SK-N-SH (cell line): ENCODE data around the gene PLCG2. TPM values are rescaled to one million over a fixed set of nuclear protein-coding genes. Genes with fewer than 3 reads are reported as not detected.

Source experiments
- CTCF ChIA-PET: fragments of 300-600, 350-600 bp; formaldehyde crosslinking; extraction: SDS; loops from one replicate; lab custom pipeline; 2021; lab: Yijun Ruan, JAX
- POLR2A ChIA-PET: fragments of 350-600 bp; sonication (Branson Sonifier 250); formaldehyde crosslinking; extraction: SDS; loops from one replicate; lab custom pipeline; 2020; ENCODE audit warnings: antibody characterized with exemption, inconsistent platforms; lab: Yijun Ruan, JAX
- DNase-seq: peaks from one replicate; pipeline ENCODE4 v3.0.0; 2012
- H2AFZ ChIP-seq: fragments of 200-600 bp; sonication (generic); 2 replicates; pipeline ENCODE4 v1.8.1; 2016; ENCODE audit warnings: antibody characterized with exemption, mild to moderate bottlenecking, low read depth
- H3F3A ChIP-seq: fragments of 200-600 bp; sonication (generic); replicated peaks from 2 replicates; pipeline ENCODE3; 2016; ENCODE audit warnings: antibody characterized with exemption, mild to moderate bottlenecking; ENCODE audit not compliant: insufficient read depth
- H3K27ac ChIP-seq, 2 experiments: fragments of 200-500 bp in 1 of 2; fragments of 200-600 bp in 1 of 2; sonication (Bioruptor generic) in 1 of 2; sonication (generic), shearing (Covaris generic) in 1 of 2; 2 replicates each; pipeline versions ENCODE4 v1.5.1 to v1.6.1; 2014 to 2016; ENCODE audit warnings: low read depth in 2 of 2, inconsistent platforms in 1 of 2, low read length in 1 of 2, mild to moderate bottlenecking in 1 of 2, mixed read lengths in 1 of 2
- H3K27me3 ChIP-seq: fragments of 200-600 bp; sonication (generic), shearing (Covaris generic); 2 replicates; pipeline ENCODE4 v1.6.1; 2016; ENCODE audit warnings: mixed run types; ENCODE audit not compliant: insufficient read depth
- H3K36me3 ChIP-seq, 2 experiments: fragments of 200-500 bp in 1 of 2; fragments of 200-600 bp in 1 of 2; sonication (Bioruptor generic) in 1 of 2; sonication (generic) in 1 of 2; replicated peaks in 1 of 2; 2 replicates each; pipeline versions ENCODE3 to v1.5.1; 2014 to 2016; ENCODE audit warnings: low read length in 1 of 2, mild to moderate bottlenecking in 1 of 2; ENCODE audit not compliant: insufficient read depth in 2 of 2, control insufficient read depth in 1 of 2
- H3K4me1 ChIP-seq, 2 experiments: fragments of 200-500 bp in 1 of 2; fragments of 200-600 bp in 1 of 2; sonication (Bioruptor generic) in 1 of 2; sonication (generic), shearing (Covaris generic) in 1 of 2; 2 replicates each; pipeline versions ENCODE4 v1.5.1 to v1.6.1; 2014 to 2016; ENCODE audit warnings: low read depth in 1 of 2, low read length in 1 of 2, mixed run types in 1 of 2; ENCODE audit not compliant: insufficient read depth in 2 of 2, control insufficient read depth in 1 of 2
- H3K4me2 ChIP-seq: fragments of 200-600 bp; sonication (generic), shearing (Covaris generic); 2 replicates; pipeline ENCODE4 v1.6.1; 2017; ENCODE audit warnings: mixed run types
- H3K4me3 ChIP-seq, 2 experiments: fragments of 200-500 bp in 1 of 2; fragments of 200-600 bp in 1 of 2; sonication (Bioruptor generic) in 1 of 2; sonication (generic), shearing (Covaris generic) in 1 of 2; 2 replicates each; pipeline versions ENCODE4 v1.5.1 to v1.8.1; 2014 to 2016; ENCODE audit warnings: low read depth in 2 of 2, inconsistent platforms in 1 of 2, low read length in 1 of 2, mild to moderate bottlenecking in 1 of 2, mixed read lengths in 1 of 2, moderate library complexity in 1 of 2
- H3K79me2 ChIP-seq: fragments of 200-600 bp; sonication (generic); 2 replicates; pipeline ENCODE4 v1.8.1; 2017; ENCODE audit warnings: mild to moderate bottlenecking; ENCODE audit not compliant: insufficient read depth
- H3K9ac ChIP-seq: fragments of 200-600 bp; sonication (generic); 2 replicates; pipeline ENCODE4 v1.6.1; 2017; ENCODE audit warnings: mixed run types
- H3K9me2 ChIP-seq: fragments of 200-600 bp; sonication (generic); 2 replicates; pipeline ENCODE4 v1.6.1; 2017; ENCODE audit warnings: mixed run types
- H3K9me3 ChIP-seq: fragments of 200-600 bp; sonication (generic); 2 replicates; pipeline ENCODE4 v1.6.1; 2017; ENCODE audit warnings: mixed run types, mild to moderate bottlenecking, moderate library complexity
- H4K20me1 ChIP-seq: fragments of 200-600 bp; sonication (generic); 2 replicates; pipeline ENCODE4 v1.6.1; 2017; ENCODE audit warnings: mild to moderate bottlenecking, mixed run types; ENCODE audit not compliant: insufficient read depth
- CHD2 ChIP-seq: fragments of 150-350 bp; IDR thresholded peaks from 2 replicates; pipeline ENCODE4 v1.6.1; 2018; ENCODE audit warnings: low read length; ENCODE audit not compliant: partially characterized antibody
- CTCF ChIP-seq: fragments of 200-600 bp; sonication (generic); IDR thresholded peaks from 2 replicates; pipeline ENCODE4 v1.6.1; 2017; ENCODE audit warnings: antibody characterized with exemption, mild to moderate bottlenecking, moderate library complexity
- FOSL2 ChIP-seq: IDR thresholded peaks from 2 replicates; pipeline ENCODE4 v1.4.0; 2012; ENCODE audit warnings: low read depth, mild to moderate bottlenecking, moderate library complexity, borderline replicate concordance
- FOXM1 ChIP-seq: IDR thresholded peaks from 2 replicates; pipeline ENCODE4 v1.4.0; 2012; ENCODE audit warnings: low read depth, mild to moderate bottlenecking
- GATA2 ChIP-seq: sonication (generic); formaldehyde crosslinking; IDR thresholded peaks from 2 replicates; pipeline ENCODE4 v1.5.0; 2020; ENCODE audit warnings: mild to moderate bottlenecking, missing genetic modification reagents
- POLR2AphosphoS5 ChIP-seq: IDR thresholded peaks from 2 replicates; pipeline ENCODE4 v1.6.1; 2012; ENCODE audit warnings: low read depth, low read length
- RAD21 ChIP-seq: IDR thresholded peaks from 2 replicates; pipeline ENCODE4 v1.6.1; 2012; ENCODE audit warnings: mild to moderate bottlenecking, low read length
- RCOR1 ChIP-seq: fragments of 150-350 bp; IDR thresholded peaks from 2 replicates; pipeline ENCODE4 v1.6.1; 2017; ENCODE audit warnings: antibody characterized with exemption, low read length
- RXRA ChIP-seq: IDR thresholded peaks from 2 replicates; pipeline ENCODE4 v1.4.0; 2012; ENCODE audit warnings: low read depth, mild to moderate bottlenecking, borderline replicate concordance
- SMC3 ChIP-seq: IDR thresholded peaks from 2 replicates; pipeline ENCODE4 v1.6.1; 2012; ENCODE audit warnings: low read depth, low read length, improper control_type of control experiment
- TAF1 ChIP-seq: IDR thresholded peaks from 2 replicates; pipeline ENCODE4 v1.6.1; 2012; ENCODE audit warnings: low read depth, mild to moderate bottlenecking, low read length, moderate library complexity, borderline replicate concordance
- TCF12 ChIP-seq: IDR thresholded peaks from 2 replicates; pipeline ENCODE4 v1.4.0; 2012
- TEAD4 ChIP-seq: IDR thresholded peaks from 2 replicates; pipeline ENCODE4 v1.4.0; 2012; ENCODE audit warnings: mild to moderate bottlenecking, borderline replicate concordance; ENCODE audit not compliant: insufficient read depth
- USF1 ChIP-seq: IDR thresholded peaks from 2 replicates; pipeline ENCODE4 v1.4.0; 2012; ENCODE audit warnings: low read depth, borderline replicate concordance
- WGBS: methylation state at CpG from one replicate; pipeline ENCODE4 v1.1.6; 2017; ENCODE audit warnings: low lambda C conversion rate; 5-methylcytosine and 5-hydroxymethylcytosine counted together
- polyA plus RNA-seq, 3 experiments: library from polyadenylated mRNA; depleted of rRNA; stranded (reverse); fragments of >200 nt; gene quantifications; 2 replicates each; pipeline ENCODE4 v1.2.3, GENCODE V29; 2012
- TF ChIP-seq, protein P1 (sequence below): IDR thresholded peaks from 2 replicates; pipeline ENCODE4 v1.6.1; 2012; ENCODE audit warnings: mild to moderate bottlenecking, low read depth, low read length, moderate library complexity

Gene PLCG2
- polyA plus RNA-seq, 1 of the 3 experiments (the other 2 are of a cell fraction): 0.23 TPM

GRCh38 chr16:81940781-81941560 lies 161.9 kb downstream of the PLCG2 start:
- Histone ChIP-seq H3K9me3 (no peaks in the 10 kb centered on the region), H3K27me3 (no peaks in the 10 kb centered on the region), H3K4me1 (no peaks in the 10 kb centered on the region), H3K36me3 (no peaks in the 10 kb centered on the region), H3K9ac (no peak overlapping the region), H2AFZ (no peak overlapping the region), H3K4me2 (no peak overlapping the region), H3K27ac (no peak overlapping the region), H3F3A (no peaks in the 10 kb centered on the region), H3K79me2 (no peaks in the 10 kb centered on the region), H3K9me2 (no peaks in the 10 kb centered on the region), H3K4me3 (no peak overlapping the region), H4K20me1 (no peaks in the 10 kb centered on the region)
- POLR2A ChIA-PET: no interaction called here
- TF ChIP-seq RCOR1 (no peak), SMC3 (no peak), USF1 (no peak), CHD2 (no peak), FOSL2 (peak; percentile 53; the same call in 1 of the 2 replicates), CTCF (peak; percentile 75), GATA2 (CRISPR knock-in tag) (no peak), POLR2AphosphoS5 (no peak), RAD21 (peak; percentile 69), RXRA (no peak), TCF12 (no peak), TEAD4 (no peak), FOXM1 (no peak), TAF1 (no peak)
- TF ChIP-seq, protein P1, sequence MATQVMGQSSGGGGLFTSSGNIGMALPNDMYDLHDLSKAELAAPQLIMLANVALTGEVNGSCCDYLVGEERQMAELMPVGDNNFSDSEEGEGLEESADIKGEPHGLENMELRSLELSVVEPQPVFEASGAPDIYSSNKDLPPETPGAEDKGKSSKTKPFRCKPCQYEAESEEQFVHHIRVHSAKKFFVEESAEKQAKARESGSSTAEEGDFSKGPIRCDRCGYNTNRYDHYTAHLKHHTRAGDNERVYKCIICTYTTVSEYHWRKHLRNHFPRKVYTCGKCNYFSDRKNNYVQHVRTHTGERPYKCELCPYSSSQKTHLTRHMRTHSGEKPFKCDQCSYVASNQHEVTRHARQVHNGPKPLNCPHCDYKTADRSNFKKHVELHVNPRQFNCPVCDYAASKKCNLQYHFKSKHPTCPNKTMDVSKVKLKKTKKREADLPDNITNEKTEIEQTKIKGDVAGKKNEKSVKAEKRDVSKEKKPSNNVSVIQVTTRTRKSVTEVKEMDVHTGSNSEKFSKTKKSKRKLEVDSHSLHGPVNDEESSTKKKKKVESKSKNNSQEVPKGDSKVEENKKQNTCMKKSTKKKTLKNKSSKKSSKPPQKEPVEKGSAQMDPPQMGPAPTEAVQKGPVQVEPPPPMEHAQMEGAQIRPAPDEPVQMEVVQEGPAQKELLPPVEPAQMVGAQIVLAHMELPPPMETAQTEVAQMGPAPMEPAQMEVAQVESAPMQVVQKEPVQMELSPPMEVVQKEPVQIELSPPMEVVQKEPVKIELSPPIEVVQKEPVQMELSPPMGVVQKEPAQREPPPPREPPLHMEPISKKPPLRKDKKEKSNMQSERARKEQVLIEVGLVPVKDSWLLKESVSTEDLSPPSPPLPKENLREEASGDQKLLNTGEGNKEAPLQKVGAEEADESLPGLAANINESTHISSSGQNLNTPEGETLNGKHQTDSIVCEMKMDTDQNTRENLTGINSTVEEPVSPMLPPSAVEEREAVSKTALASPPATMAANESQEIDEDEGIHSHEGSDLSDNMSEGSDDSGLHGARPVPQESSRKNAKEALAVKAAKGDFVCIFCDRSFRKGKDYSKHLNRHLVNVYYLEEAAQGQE: no peak
- 43% methylated on average over 3 of the region's 3 CpGs for WGBS
- peak; percentile 15 for DNase-seq
- CTCF ChIA-PET: interaction anchor here (0.8 to 4.2 kb wide), 11 partner anchors 9 to 323 kb away, joined by 3 to 44 read pairs (median 4); no protein-coding TSS in a partner anchor
